ENCODE data around the gene INHBE. TPM values are rescaled to one million over a fixed set of nuclear protein-coding genes. Genes with fewer than 3 reads are reported as not detected.

Gene INHBE
- total and polyA plus RNA-seq, 7 experiments from 2014 or later, result 0.12 TPM; not detected in 6

GRCh38 chr12:57465030-57465746 lies 10.1 kb downstream of the INHBE start:
- peaks cover 20 to 25% of the 10 kb centered on the region in 2 donors for H3K4me1 ChIP-seq (ENCODE audit: control insufficient read depth in 2 of 2, insufficient read depth in 2 of 2, low read length in 2 of 2)
- DNase-seq, result no peak
- Mint-ChIP-seq H3K4me1 (peaks cover 30 to 49% (median 39%) of the 10 kb centered on the region in 7 donors), H3K36me3 (peaks cover 11 to 25% (median 15%) of the 10 kb centered on the region in 5 donors), H3K4me3 (peak overlapping the region in 2 of 10 donors; percentile 5 to 24), H3K27me3 (peaks cover 0 to 17% (median 7%) of the 10 kb centered on the region in 5 donors), H3K27ac (peak overlapping the region in 6 of 9 donors; percentile 5 to 76 (median 52)), H3K9me3 (no peaks in the 10 kb centered on the region)
- H3K27me3 ChIP-seq (ENCODE audit: control insufficient read depth in 2 of 2, insufficient read depth in 2 of 2, low read length in 2 of 2), result no peaks in the 10 kb centered on the region
- CTCF ChIA-PET, result interaction anchor here (0.6 to 2.5 kb wide), 4 partner anchors 12 to 725 kb away, joined by 3 to 10 read pairs (median 4); no protein-coding TSS in a partner anchor
- H3K36me3 ChIP-seq (ENCODE audit: control insufficient read depth in 2 of 3, insufficient read depth in 3 of 3, low read length in 3 of 3), result peaks cover 0 to 30% (median 0%) of the 10 kb centered on the region in 3 experiments
- no peak for ATAC-seq
- intact Hi-C loops (cut with micrococcal nuclease), result no loop called here
- POLR2A ChIA-PET, result interaction anchor here (0.7 to 2.1 kb wide), 7 partner anchors 9 to 53 kb away, joined by 3 to 14 read pairs (median 5); partner anchors contain the start of genes ARHGAP9, INHBE and MARS1
- no peak overlapping the region for H3K4me3 ChIP-seq (ENCODE audit: low read length)
- H3K9me3 ChIP-seq (ENCODE audit: control insufficient read depth in 2 of 3, low read length in 3 of 3), result no peaks in the 10 kb centered on the region
- H3K27ac ChIP-seq (ENCODE audit: low read depth, low read length), result no peak overlapping the region

DNA sequence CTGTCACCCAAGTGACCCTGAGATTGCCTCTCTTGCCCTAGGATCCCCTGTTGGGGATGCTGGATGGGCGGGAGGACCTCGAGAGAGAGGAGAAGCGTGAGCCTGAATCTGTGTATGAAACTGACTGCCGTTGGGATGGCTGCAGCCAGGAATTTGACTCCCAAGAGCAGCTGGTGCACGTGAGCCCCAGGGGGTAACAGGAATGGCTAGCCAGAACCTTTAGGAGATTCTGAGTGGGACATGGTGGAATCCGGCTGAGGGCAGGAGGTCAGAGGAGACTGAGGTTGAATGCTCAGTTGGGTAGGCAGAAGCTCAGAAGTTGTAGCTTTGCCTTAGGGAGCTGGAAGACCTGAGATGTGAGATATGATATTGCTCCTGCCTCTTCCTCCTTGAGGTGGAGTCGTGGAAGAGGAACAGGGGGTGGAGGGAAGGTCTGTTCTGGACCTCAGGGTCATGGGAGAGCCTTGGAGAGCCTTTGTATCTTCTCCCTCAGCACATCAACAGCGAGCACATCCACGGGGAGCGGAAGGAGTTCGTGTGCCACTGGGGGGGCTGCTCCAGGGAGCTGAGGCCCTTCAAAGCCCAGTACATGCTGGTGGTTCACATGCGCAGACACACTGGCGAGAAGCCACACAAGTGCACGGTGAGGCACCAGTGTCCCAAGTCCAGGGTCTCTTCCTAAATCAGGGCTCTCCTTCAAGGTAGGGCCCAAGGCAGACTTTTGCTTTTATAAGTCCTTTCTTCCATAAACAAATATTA lies 10.8 kb downstream of the INHBE start:
- H3K4me1 Mint-ChIP-seq, result peaks cover 25 to 43% (median 34%) of the 10 kb centered on the region in 7 donors
- H3K4me1 ChIP-seq (ENCODE audit: control insufficient read depth in 2 of 2, insufficient read depth in 2 of 2, low read length in 2 of 2), result peaks cover 13 to 23% of the 10 kb centered on the region in 2 donors
- peaks cover 0 to 37% (median 3%) of the 10 kb centered on the region in 3 experiments for H3K36me3 ChIP-seq (ENCODE audit: control insufficient read depth in 2 of 3, insufficient read depth in 3 of 3, low read length in 3 of 3)
- CTCF ChIA-PET, result interaction anchor here (0.6 to 2.5 kb wide), 7 partner anchors 10 to 726 kb away, joined by 3 to 10 read pairs (median 3); no protein-coding TSS in a partner anchor
- peaks cover 11 to 25% (median 15%) of the 10 kb centered on the region in 5 donors for H3K36me3 Mint-ChIP-seq
- peak overlapping the region in 8 of 9 donors; percentile 6 to 76 (median 66) for H3K27ac Mint-ChIP-seq
- H3K27ac ChIP-seq (ENCODE audit: low read depth, low read length), result no peak overlapping the region
- no peaks in the 10 kb centered on the region for H3K27me3 ChIP-seq (ENCODE audit: control insufficient read depth in 2 of 2, insufficient read depth in 2 of 2, low read length in 2 of 2)
- POLR2A ChIA-PET, result interaction anchor here (1.0 to 2.1 kb wide), 6 partner anchors 9 to 53 kb away, joined by 3 to 14 read pairs (median 6); partner anchors contain the start of genes ARHGAP9, INHBE and MARS1
- ATAC-seq (no peak), DNase-seq (no peak)
- H3K27me3 Mint-ChIP-seq, result peaks cover 0 to 11% (median 4%) of the 10 kb centered on the region in 5 donors
- no peak overlapping the region for H3K4me3 Mint-ChIP-seq
- no peaks in the 10 kb centered on the region for H3K9me3 Mint-ChIP-seq
- H3K4me3 ChIP-seq (ENCODE audit: low read length), result no peak overlapping the region
- H3K9me3 ChIP-seq (ENCODE audit: control insufficient read depth in 2 of 3, low read length in 3 of 3), result no peaks in the 10 kb centered on the region
- intact Hi-C loops (cut with micrococcal nuclease), result no loop called here

- ChIA-PET CTCF (interaction anchor here (2.5 kb wide), 1 partner anchor 9 kb away, joined by 10 read pairs; no protein-coding TSS in a partner anchor), POLR2A (no interaction called here)
- DNase-seq (no peak), ATAC-seq (no peak)
- Histone ChIP-seq H3K9me3 (ENCODE audit: control insufficient read depth in 2 of 3, low read length in 3 of 3) (no peaks in the 10 kb centered on the region), H3K4me1 (ENCODE audit: control insufficient read depth in 2 of 2, insufficient read depth in 2 of 2, low read length in 2 of 2) (peaks cover 6 to 22% of the 10 kb centered on the region in 2 donors), H3K27ac (ENCODE audit: low read depth, low read length) (no peak overlapping the region), H3K36me3 (ENCODE audit: control insufficient read depth in 2 of 3, insufficient read depth in 3 of 3, low read length in 3 of 3) (peaks cover 3 to 52% (median 15%) of the 10 kb centered on the region in 3 experiments), H3K4me3 (ENCODE audit: low read length) (no peak overlapping the region), H3K27me3 (ENCODE audit: control insufficient read depth in 2 of 2, insufficient read depth in 2 of 2, low read length in 2 of 2) (no peaks in the 10 kb centered on the region)
- no peaks in the 10 kb centered on the region for H3K9me3 Mint-ChIP-seq
- intact Hi-C loops (cut with micrococcal nuclease), result no loop called here
- peak overlapping the region in 1 of 10 donors; percentile 13 for H3K4me3 Mint-ChIP-seq
- peaks cover 25 to 38% (median 33%) of the 10 kb centered on the region in 7 donors for H3K4me1 Mint-ChIP-seq
- H3K36me3 Mint-ChIP-seq, result peaks cover 11 to 31% (median 19%) of the 10 kb centered on the region in 5 donors
- H3K27ac Mint-ChIP-seq, result peak overlapping the region in 7 of 9 donors; percentile 27 to 83 (median 69)
- H3K27me3 Mint-ChIP-seq, result peaks cover 0 to 3% (median 0%) of the 10 kb centered on the region in 5 donors
Measured at GRCh38 chr12:57467212-57467874, 12.2 kb downstream of the INHBE start.

DNA sequence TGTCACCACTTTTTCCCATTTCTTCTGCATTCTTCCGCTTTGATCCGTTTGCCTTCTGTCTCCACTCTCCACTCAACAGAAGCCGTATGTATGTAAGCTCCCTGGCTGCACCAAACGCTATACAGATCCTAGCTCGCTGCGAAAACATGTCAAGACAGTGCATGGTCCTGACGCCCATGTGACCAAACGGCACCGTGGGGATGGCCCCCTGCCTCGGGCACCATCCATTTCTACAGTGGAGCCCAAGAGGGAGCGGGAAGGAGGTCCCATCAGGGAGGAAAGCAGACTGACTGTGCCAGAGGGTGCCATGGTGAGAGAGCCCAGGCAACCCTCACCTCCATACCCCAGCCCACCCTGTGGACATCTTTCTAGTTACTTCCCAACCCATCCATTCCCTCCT lies 12.8 kb downstream of the INHBE start:
- DNase-seq (no peak), ATAC-seq (peak; percentile 10)
- Histone ChIP-seq H3K4me1 (ENCODE audit: control insufficient read depth in 2 of 2, insufficient read depth in 2 of 2, low read length in 2 of 2) (peaks cover 6 to 18% of the 10 kb centered on the region in 2 donors), H3K4me3 (ENCODE audit: low read length) (no peak overlapping the region), H3K36me3 (ENCODE audit: control insufficient read depth in 2 of 3, insufficient read depth in 3 of 3, low read length in 3 of 3) (peaks cover 8 to 57% (median 21%) of the 10 kb centered on the region in 3 experiments), H3K27ac (ENCODE audit: low read depth, low read length) (no peak overlapping the region), H3K9me3 (ENCODE audit: control insufficient read depth in 2 of 3, low read length in 3 of 3) (no peaks in the 10 kb centered on the region), H3K27me3 (ENCODE audit: control insufficient read depth in 2 of 2, insufficient read depth in 2 of 2, low read length in 2 of 2) (no peaks in the 10 kb centered on the region)
- no peaks in the 10 kb centered on the region for H3K27me3 Mint-ChIP-seq
- H3K27ac Mint-ChIP-seq, result peak overlapping the region in 6 of 9 donors; percentile 34 to 83 (median 72)
- POLR2A ChIA-PET, result no interaction called here
- H3K4me1 Mint-ChIP-seq, result peaks cover 25 to 38% (median 33%) of the 10 kb centered on the region in 7 donors
- no peaks in the 10 kb centered on the region for H3K9me3 Mint-ChIP-seq
- CTCF ChIA-PET, result interaction anchor here (0.7 kb wide), 1 partner anchor 10 kb away, joined by 4 read pairs; no protein-coding TSS in a partner anchor
- intact Hi-C loops (cut with micrococcal nuclease), result no loop called here
- peaks cover 11 to 37% (median 23%) of the 10 kb centered on the region in 5 donors for H3K36me3 Mint-ChIP-seq
- H3K4me3 Mint-ChIP-seq, result peak overlapping the region in 1 of 10 donors; percentile 13

DNA sequence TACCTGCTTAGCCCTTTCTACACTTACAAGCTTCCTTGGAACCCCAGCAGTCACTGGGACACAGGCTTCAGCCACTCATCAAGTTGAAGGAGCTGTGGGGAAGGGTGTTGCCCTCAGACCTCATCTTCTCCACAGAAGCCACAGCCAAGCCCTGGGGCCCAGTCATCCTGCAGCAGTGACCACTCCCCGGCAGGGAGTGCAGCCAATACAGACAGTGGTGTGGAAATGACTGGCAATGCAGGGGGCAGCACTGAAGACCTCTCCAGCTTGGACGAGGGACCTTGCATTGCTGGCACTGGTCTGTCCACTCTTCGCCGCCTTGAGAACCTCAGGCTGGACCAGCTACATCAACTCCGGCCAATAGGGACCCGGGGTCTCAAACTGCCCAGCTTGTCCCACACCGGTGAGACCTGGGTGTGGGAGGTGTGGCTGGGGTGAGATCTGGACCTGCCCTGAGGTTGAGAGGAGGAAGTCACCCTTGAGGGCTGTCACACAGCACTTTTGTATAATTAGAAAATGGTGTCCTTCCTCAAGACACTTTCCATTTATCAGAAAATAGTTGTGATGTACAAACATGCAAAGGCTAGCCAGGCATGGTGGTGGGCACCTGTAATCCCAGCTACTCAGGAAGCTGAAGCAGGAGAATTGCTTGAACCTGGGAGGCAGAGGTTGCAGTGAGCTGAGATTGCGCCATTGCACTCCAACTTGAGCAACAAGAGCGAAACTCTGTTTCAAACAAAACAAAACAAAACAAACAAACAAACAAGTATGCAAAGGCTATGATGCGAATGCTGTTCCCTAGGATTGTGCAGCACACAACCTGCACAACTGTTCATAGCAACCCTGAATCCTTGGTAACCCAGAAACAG lies 14.4 kb downstream of the INHBE start:
- ATAC-seq (peak; percentile 6), DNase-seq (no peak)
- H3K9me3 Mint-ChIP-seq, result no peaks in the 10 kb centered on the region
- ChIA-PET CTCF (interaction anchor here (0.7 to 0.9 kb wide), 2 partner anchors 9 to 151 kb away, joined by 3 to 4 read pairs; no protein-coding TSS in a partner anchor), POLR2A (interaction anchor here (1.0 to 1.6 kb wide), 3 partner anchors 9 to 11 kb away, joined by 3 to 8 read pairs (median 3); no protein-coding TSS in a partner anchor)
- H3K4me1 Mint-ChIP-seq, result peaks cover 34 to 52% (median 45%) of the 10 kb centered on the region in 7 donors
- no peak overlapping the region for H3K27ac ChIP-seq (ENCODE audit: low read depth, low read length)
- H3K27me3 ChIP-seq (ENCODE audit: control insufficient read depth in 2 of 2, insufficient read depth in 2 of 2, low read length in 2 of 2), result no peaks in the 10 kb centered on the region
- peaks cover 20 to 72% (median 34%) of the 10 kb centered on the region in 3 experiments for H3K36me3 ChIP-seq (ENCODE audit: control insufficient read depth in 2 of 3, insufficient read depth in 3 of 3, low read length in 3 of 3)
- no peaks in the 10 kb centered on the region for H3K27me3 Mint-ChIP-seq
- H3K4me3 ChIP-seq (ENCODE audit: low read length), result no peak overlapping the region
- no peak overlapping the region for H3K4me3 Mint-ChIP-seq
- H3K36me3 Mint-ChIP-seq, result peaks cover 14 to 49% (median 34%) of the 10 kb centered on the region in 5 donors
- no peaks in the 10 kb centered on the region for H3K9me3 ChIP-seq (ENCODE audit: control insufficient read depth in 2 of 3, low read length in 3 of 3)
- intact Hi-C loops (cut with micrococcal nuclease), result no loop called here
- peak overlapping the region in 5 of 9 donors; percentile 10 to 56 (median 41) for H3K27ac Mint-ChIP-seq
- peaks cover 12 to 28% of the 10 kb centered on the region in 2 donors for H3K4me1 ChIP-seq (ENCODE audit: control insufficient read depth in 2 of 2, insufficient read depth in 2 of 2, low read length in 2 of 2)
